Embryonic facial prominence (tissue), 1 donor: Measurements from ENCODE around the gene IGSF21.

Source experiments
- DNase-seq: peaks from one replicate; pipeline ENCODE4 v3.0.0-alpha.2; 2016; ENCODE audit errors: extremely low spot score

IGSF21 gene

DNA sequence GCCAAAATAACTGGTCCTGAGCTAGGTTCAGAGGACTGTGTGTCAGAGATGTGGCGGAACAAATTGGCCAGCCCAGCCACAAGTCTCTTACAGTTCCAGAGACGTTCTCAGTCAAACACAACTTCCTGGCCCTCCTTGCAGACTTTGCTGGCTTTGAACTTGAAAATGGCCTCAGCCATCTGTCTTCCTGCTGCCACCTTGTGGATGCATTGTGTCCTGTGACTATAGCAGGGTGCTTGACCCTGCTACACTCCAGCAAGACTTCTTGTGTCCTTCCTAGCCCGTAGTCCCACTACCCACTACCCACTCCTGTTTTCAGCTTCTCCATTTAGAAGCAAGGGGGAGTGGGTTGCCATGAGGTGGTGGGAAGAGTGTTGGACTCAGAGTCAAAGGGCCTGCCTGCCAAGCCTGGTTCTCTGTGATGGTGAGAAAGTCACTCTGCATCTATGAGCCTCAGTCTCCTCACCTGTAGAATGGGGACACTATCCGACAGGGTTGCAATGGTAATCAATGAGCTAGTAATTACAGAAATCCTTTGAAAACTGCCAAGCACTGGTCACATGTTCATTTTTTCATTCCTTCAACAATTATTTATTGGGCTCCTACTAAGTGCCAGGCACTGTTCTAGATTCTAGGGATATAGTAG lies 109.9 kb downstream of the IGSF21 start:
- no peak for DNase-seq

DNA sequence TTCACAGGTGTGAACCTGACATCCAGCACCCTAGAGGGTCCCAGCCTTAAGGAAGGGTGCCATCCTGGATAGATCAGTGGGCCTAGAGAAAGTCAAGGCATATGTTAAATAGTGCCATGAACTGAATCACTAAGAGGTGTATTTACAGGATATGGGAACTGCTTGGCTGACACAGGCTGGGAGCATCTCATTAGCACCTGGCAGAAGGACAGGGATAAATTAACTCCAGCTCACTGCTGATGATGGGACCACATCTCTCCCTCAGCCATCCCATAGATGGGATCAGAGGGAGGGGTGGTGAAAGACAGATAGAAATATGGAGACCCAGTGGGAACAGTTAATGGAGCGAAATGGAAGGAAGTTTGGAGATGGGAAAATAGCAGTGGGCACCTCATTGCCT lies 122.0 kb downstream of the IGSF21 start:
- DNase-seq = no peak

GRCh38 chr1:18230321-18230720 lies 122.7 kb downstream of the IGSF21 start:
- no peak for DNase-seq

DNA sequence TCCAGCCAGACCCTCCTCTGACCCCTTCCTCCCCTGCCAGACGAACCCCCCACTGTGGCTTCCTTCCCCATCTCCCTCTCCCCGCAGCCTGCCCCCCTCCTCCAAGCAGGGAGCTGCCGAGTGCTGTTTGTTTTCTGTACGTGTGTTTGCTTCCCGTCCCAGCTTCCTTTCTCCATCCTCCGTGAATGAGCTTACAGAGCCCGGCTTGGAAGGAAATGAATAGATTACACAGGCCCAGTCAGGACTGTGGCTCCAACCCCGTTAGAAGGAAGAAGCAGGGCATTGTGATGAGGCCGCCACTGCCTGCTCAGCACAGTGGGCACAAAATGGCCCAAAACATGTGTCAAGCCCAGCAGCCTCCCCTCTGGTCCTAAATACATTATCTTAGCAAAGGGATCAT lies 123.2 kb downstream of the IGSF21 start:
- no peak for DNase-seq

DNA sequence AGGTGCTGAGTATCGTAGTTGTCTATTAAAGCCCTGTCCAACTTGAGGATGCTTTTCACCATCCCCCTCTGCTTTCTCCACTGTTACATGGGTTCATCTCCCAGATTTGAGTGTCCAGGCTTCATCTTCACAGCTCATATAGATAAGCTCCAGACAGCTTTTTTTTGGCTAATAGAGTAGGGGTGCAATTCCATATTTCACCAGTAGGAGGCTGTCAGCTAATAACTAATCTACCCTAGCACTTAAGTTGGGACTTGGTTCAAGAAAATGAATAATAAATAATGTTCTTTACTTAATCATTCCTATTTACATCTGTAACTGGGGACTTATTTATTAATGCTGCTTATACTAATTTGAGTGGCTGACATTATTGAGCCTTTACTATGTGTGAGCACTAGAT lies 124.5 kb downstream of the IGSF21 start:
- DNase-seq = no peak

DNA sequence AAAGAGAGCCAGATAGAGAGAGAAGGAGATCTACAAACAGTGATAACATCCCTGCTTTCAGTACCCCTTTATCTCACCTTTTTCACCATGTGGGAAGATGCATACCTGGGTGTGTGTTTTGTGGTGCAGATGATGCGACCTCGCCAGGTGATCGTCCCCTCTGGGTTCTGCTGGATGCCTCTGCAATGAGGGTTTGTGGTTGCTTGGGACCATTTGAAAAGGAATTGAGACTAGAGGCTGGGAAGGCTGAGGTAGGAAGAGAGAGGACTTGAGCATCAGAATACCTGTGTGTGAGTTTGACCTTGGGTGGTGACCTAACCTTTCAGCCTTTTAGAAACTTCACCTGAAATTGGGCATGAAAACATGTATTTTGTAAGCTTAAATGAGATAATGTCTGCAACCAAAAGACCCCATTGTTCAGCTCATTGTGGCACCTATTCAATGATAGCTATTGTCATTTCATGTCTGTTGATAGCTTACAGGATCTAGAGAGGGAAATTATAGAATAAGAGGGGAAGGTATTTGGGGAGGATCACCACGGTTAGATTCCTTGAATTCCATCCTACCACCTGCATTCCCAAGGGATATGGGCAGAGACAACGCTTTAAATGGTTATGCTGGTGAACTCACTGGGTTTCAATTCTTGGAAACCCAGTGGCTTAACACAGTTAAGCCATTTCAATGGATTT lies 125.7 kb downstream of the IGSF21 start:
- no peak for DNase-seq

DNA sequence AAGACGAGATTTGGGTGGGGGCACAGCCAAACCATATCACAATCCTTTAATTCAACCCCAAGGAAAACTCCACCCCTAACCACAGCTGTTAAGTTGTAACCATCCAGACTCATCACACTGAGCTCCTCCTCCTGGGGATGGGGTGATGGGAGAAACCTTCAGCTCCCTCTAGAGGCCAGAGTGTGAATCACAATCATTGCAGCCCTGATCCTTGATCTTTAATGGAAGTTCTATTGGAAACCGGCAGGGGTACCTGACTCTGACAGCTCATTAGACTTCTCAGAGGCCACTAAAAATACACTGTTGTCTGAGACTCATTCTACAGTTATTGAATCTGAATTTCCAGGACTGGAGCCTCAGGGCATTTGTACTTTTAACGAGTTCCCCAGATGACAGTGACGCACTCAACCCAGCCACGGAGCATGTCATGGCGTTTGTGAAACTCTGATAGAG lies 127.2 kb downstream of the IGSF21 start:
- no peak for DNase-seq

GRCh38 chr1:18237371-18237770 lies 129.8 kb downstream of the IGSF21 start:
- no peak for DNase-seq

GRCh38 chr1:18238190-18238589 lies 130.6 kb downstream of the IGSF21 start:
- no peak for DNase-seq

- no peak for DNase-seq
Observed at GRCh38 chr1:18239671-18240070, 132.1 kb downstream of the IGSF21 start.

DNA sequence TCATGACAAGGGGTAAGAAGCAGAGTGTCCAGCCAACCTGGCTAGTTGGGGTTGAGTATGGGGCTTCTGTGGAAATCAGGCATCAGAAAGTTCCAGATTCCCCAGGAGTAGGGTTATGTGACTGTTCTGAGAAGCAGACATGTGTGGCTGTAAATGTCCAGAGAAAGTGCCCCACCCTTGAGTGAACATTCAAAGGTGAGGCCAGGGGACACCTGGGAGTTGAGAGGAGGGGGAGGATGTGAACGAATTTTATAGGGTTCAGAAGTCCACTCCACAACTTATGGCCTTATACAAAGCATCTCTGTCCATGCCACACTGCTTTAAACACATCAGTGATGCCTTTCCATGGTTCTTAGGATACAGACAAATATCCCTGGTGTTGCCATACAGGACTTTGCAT lies 133.3 kb downstream of the IGSF21 start:
- DNase-seq = no peak

- no peak for DNase-seq
Observed at GRCh38 chr1:18241891-18242290, 134.3 kb downstream of the IGSF21 start.

DNA sequence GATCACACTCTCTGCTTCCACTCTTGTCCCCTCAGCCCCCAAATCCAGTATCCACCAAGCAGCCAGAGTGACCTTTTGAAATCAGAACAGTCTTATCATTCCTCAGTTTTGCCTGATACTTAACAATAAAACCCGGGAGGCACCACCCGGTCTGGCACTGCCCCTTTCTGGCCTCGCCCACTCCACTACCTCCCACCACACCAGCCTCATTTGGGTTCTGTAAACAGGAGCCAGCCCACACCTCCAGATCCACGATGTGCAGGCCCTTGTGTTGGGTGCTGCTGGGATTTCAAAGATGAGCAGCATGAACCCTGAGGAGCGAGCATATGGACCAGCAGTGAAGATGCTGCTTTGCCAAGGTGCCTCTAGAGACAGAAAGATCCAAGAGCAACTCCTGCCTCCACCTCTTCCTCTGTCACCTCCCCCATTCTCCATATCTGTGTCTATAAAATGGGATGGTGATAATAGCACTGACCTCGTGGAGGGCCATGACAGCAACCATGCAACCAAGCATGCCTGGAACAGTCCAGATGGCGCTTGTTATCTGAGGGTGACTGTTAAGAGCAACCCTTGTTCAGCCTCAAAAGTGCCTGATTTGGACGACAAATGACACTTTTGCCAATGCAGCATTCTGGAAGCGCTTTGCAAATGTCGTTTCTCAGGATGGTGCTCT lies 136.0 kb downstream of the IGSF21 start:
- no peak for DNase-seq

DNA sequence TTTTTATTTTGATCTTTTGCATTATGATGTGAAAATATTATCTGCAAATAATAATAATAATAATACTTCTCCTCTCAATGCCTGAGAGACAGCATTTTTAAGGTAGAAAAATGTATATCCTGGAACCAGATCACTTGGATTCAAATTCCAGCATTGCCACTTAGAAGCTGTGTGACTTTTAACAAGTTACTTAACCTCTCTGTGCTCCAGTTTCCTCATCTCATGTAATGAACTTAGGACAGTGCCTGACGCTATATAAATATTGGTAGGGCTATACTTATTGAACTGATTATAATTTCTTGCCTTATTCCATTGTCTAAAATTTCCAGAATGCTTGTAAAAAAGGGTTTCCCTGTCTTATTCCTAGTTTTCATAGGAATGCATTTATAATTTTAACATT lies 137.2 kb downstream of the IGSF21 start:
- no peak for DNase-seq

GRCh38 chr1:18245647-18246046 lies 138.0 kb downstream of the IGSF21 start:
- no peak for DNase-seq

DNA sequence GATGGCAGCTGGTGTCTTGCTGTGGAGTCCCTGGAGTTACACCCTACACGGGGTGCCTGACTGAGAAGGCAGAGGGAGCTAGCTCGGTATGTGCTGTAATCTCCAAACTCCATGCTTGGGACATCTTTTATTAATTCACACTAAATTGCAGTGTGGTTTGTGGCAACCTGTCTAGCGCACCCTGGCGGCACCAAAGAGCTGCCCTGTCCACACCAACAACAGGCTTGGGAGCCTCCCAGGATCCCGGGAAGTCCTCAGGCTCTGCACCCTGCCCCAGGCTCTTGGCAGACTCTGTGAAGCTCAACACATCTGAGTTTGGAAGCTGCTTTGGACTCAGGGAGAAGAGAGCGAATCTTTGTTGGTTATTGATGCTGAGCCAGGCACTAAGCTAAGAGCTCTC lies 138.9 kb downstream of the IGSF21 start:
- no peak for DNase-seq

DNA sequence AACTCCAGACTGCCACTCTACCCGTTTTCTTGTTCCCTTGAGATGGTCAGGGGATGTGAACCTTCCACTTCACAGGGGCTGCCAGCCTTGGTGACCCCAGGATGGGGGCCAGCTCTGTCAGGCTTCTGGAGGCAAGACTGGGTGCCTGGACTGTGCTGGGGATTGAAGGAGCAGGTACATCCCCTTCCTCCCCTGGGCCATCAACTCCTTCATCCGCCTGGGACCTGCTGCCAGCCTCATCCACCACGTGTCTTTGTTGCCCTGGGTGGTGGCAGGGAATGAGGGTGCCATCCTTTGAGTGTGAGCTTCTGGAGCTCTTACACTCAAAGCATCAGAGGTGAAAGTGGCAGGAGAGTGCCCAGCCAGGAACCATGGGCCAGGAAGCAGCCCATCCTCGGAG lies 139.6 kb downstream of the IGSF21 start:
- no peak for DNase-seq

- DNase-seq = no peak
Observed at GRCh38 chr1:18249631-18250030, 142.0 kb downstream of the IGSF21 start.

- DNase-seq = no peak
Observed at GRCh38 chr1:18253093-18253492, 145.5 kb downstream of the IGSF21 start.

- no peak for DNase-seq
Observed at GRCh38 chr1:18256282-18257235, 149.0 kb downstream of the IGSF21 start.

DNA sequence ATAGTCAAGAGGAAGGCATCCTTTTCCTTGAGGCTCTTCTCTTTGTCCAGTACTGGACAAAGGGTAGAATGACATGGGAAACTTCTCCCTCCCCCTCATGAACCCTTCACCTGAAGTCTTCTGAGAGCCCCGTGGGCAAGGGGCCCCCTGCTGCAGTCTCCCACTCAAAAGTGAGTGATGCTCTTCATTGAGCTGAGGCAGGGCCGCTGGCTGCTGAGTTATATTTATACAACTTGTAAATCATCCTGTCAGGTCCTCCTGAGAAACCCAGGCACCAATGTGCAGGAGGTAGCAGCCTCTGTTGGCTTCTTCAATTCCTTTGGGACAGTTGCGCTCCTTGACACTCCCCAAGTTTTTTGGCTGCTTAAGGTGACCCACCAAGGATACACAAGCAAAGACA lies 150.2 kb downstream of the IGSF21 start:
- no peak for DNase-seq

GRCh38 chr1:18261891-18262290 lies 154.3 kb downstream of the IGSF21 start:
- no peak for DNase-seq
